OCI-LY3 (cell line): Measurements from ENCODE around the gene SRGAP2B.
"Not testable (repeated sequence)": the region's sequence is repeated elsewhere in the genome, so short reads cannot be mapped to it uniquely, and the experiment has no call there.

Experiments
- EZH2phosphoT487 ChIP-seq: fragments of 200-600 bp; shearing (Covaris generic); IDR thresholded peaks from 2 replicates; pipeline ENCODE4 v1.6.1; 2018; ENCODE audit warnings: antibody characterized with exemption, mixed run types, low read depth
- TF ChIP-seq, protein P1 (sequence below): fragments of 200-600, 300-600 bp; sonication (generic); IDR thresholded peaks from 2 replicates; pipeline ENCODE4 v1.5.1; 2014; ENCODE audit warnings: antibody characterized with exemption, low read length, low read depth

DNA sequence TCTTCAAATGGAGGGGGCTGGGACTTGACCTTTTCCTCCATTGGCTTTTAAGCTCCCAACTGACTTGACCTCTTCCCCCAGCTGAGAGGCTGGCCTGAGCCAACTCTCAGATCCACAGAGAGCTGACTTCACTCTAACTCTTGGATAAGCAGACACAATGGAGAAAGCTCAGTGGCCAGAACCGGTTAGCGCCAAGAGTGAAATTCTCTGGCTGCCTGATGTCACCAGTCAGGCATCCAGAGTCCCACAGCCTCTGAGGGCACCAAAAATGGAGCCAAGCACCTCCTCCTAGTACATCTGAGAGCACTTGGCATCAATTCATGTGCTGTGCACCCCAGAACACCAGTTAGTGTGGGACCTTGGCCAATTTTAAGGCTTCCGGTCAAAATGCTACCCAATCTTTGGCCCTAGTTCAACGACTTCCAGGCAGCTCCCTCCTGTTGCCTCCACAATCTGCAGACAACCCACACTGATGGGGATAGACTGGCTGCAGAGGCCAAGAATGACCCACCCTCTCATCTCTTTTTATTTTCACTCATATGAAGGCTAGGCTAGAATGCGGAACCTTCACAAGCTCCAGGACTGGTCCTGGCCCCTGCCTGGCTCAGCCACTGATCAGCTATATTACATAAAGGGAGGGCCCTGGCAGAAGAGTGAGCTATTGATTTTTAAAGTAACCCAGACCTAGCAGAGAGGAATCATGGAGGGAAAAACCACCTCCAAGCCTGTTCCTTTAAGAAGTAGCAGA is 200.5 kb downstream of the SRGAP2B start:
- TF ChIP-seq, protein P1, sequence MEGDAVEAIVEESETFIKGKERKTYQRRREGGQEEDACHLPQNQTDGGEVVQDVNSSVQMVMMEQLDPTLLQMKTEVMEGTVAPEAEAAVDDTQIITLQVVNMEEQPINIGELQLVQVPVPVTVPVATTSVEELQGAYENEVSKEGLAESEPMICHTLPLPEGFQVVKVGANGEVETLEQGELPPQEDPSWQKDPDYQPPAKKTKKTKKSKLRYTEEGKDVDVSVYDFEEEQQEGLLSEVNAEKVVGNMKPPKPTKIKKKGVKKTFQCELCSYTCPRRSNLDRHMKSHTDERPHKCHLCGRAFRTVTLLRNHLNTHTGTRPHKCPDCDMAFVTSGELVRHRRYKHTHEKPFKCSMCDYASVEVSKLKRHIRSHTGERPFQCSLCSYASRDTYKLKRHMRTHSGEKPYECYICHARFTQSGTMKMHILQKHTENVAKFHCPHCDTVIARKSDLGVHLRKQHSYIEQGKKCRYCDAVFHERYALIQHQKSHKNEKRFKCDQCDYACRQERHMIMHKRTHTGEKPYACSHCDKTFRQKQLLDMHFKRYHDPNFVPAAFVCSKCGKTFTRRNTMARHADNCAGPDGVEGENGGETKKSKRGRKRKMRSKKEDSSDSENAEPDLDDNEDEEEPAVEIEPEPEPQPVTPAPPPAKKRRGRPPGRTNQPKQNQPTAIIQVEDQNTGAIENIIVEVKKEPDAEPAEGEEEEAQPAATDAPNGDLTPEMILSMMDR: not testable (repeated sequence)
- TF ChIP-seq EZH2phosphoT487: not testable (repeated sequence)
